ENCODE measurements around the gene ANKRD11.
"Not testable (repeated sequence)": the region's sequence is repeated elsewhere in the genome, so short reads cannot be mapped to it uniquely, and the experiment has no call there.

ANKRD11 gene

GRCh38 chr16:89386306-89387185 is 103.8 kb downstream of the ANKRD11 start:
- in situ Hi-C loops (cut with MboI; ENCODE audit: low pct_unique_long_range_greater_than_20kb, low sequenced_read_pairs, unreplicated experiment) = no loop called here
- no peak for DNase-seq (ENCODE audit: low spot score)
- no peak for TF ChIP-seq CTCF (IDR thresholded peaks at IDR 0.05; ENCODE audit: extremely low read depth, insufficient read depth, missing control alignments)

GRCh38 chr16:89385712-89386111 is 104.6 kb downstream of the ANKRD11 start:
- DNase-seq (ENCODE audit: low spot score) = no peak
- TF ChIP-seq CTCF (IDR thresholded peaks at IDR 0.05; ENCODE audit: extremely low read depth, insufficient read depth, missing control alignments) = no peak
- in situ Hi-C loops (cut with MboI; ENCODE audit: low pct_unique_long_range_greater_than_20kb, low sequenced_read_pairs, unreplicated experiment) = no loop called here

- in situ Hi-C loops (cut with MboI; ENCODE audit: low pct_unique_long_range_greater_than_20kb, low sequenced_read_pairs, unreplicated experiment) = no loop called here
- TF ChIP-seq CTCF (IDR thresholded peaks at IDR 0.05; ENCODE audit: extremely low read depth, insufficient read depth, missing control alignments) = no peak
- no peak for DNase-seq (ENCODE audit: low spot score)
Observed at GRCh38 chr16:89384282-89384681, 106.1 kb downstream of the ANKRD11 start.

GRCh38 chr16:89383095-89384003 is 107.0 kb downstream of the ANKRD11 start:
- in situ Hi-C loops (cut with MboI; ENCODE audit: low pct_unique_long_range_greater_than_20kb, low sequenced_read_pairs, unreplicated experiment) = no loop called here
- no peak for TF ChIP-seq CTCF (IDR thresholded peaks at IDR 0.05; ENCODE audit: extremely low read depth, insufficient read depth, missing control alignments)
- peak; percentile 70 for DNase-seq (ENCODE audit: low spot score)

- in situ Hi-C loops (cut with MboI; ENCODE audit: low pct_unique_long_range_greater_than_20kb, low sequenced_read_pairs, unreplicated experiment); DNase-seq (ENCODE audit: low spot score): not testable (repeated sequence)
Observed at GRCh38 chr16:89382555-89382954, 107.8 kb downstream of the ANKRD11 start.

GRCh38 chr16:89381788-89382187 is 108.6 kb downstream of the ANKRD11 start:
- TF ChIP-seq CTCF (IDR thresholded peaks at IDR 0.05; ENCODE audit: extremely low read depth, insufficient read depth, missing control alignments) = no peak
- no peak for DNase-seq (ENCODE audit: low spot score)
- in situ Hi-C loops (cut with MboI; ENCODE audit: low pct_unique_long_range_greater_than_20kb, low sequenced_read_pairs, unreplicated experiment) = no loop called here

GRCh38 chr16:89380681-89381080 is 109.7 kb downstream of the ANKRD11 start:
- no peak for DNase-seq (ENCODE audit: low spot score)
- no peak for TF ChIP-seq CTCF (IDR thresholded peaks at IDR 0.05; ENCODE audit: extremely low read depth, insufficient read depth, missing control alignments)
- in situ Hi-C loops (cut with MboI; ENCODE audit: low pct_unique_long_range_greater_than_20kb, low sequenced_read_pairs, unreplicated experiment) = no loop called here
